ENCODE results near the gene CRCP.

Gene CRCP

GRCh38 chr7:66190504-66190857 is 75.8 kb downstream of the CRCP start:
- no peak for TF ChIP-seq CTCF (IDR thresholded peaks at IDR 0.05; ENCODE audit: control extremely low read depth, extremely low read depth, low read depth, missing control alignments)
- ChIA-PET POLR2A (no interaction called here), CTCF (no interaction called here)
- DNase-seq (ENCODE audit: extremely low spot score) = no peak

- CTCF ChIA-PET = interaction anchor here (1.1 kb wide), 2 partner anchors 23 to 171 kb away, joined by 3 read pairs; no protein-coding TSS in a partner anchor
- no peak for DNase-seq (ENCODE audit: extremely low spot score)
- POLR2A ChIA-PET = no interaction called here
- no peak for TF ChIP-seq CTCF (IDR thresholded peaks at IDR 0.05; ENCODE audit: control extremely low read depth, extremely low read depth, low read depth, missing control alignments)
Observed at GRCh38 chr7:66193146-66193725, 78.6 kb downstream of the CRCP start.

- no peak for DNase-seq (ENCODE audit: extremely low spot score)
- POLR2A ChIA-PET = no interaction called here
- no peak for TF ChIP-seq CTCF (IDR thresholded peaks at IDR 0.05; ENCODE audit: control extremely low read depth, extremely low read depth, low read depth, missing control alignments)
- CTCF ChIA-PET = interaction anchor here (1.1 to 1.5 kb wide), 3 partner anchors 8 to 51 kb away, joined by 3 to 4 read pairs (median 3); no protein-coding TSS in a partner anchor
Observed at GRCh38 chr7:66198469-66198868, 83.8 kb downstream of the CRCP start.

GRCh38 chr7:66198956-66199355 is 84.3 kb downstream of the CRCP start:
- TF ChIP-seq CTCF (IDR thresholded peaks at IDR 0.05; ENCODE audit: control extremely low read depth, extremely low read depth, low read depth, missing control alignments) = no peak
- no peak for DNase-seq (ENCODE audit: extremely low spot score)
- ChIA-PET CTCF (interaction anchor here (1.1 to 1.2 kb wide), 2 partner anchors 14 to 51 kb away, joined by 3 read pairs; no protein-coding TSS in a partner anchor), POLR2A (no interaction called here)

GRCh38 chr7:66202441-66202840 is 87.8 kb downstream of the CRCP start:
- POLR2A ChIA-PET = no interaction called here
- CTCF ChIA-PET = interaction anchor here (1.6 kb wide), 1 partner anchor 9 kb away, joined by 7 read pairs; no protein-coding TSS in a partner anchor
- DNase-seq (ENCODE audit: extremely low spot score) = no peak
- TF ChIP-seq CTCF (IDR thresholded peaks at IDR 0.05; ENCODE audit: control extremely low read depth, extremely low read depth, low read depth, missing control alignments) = no peak

Data from GM10248 (cell line).